G401 (cell line): ENCODE results near the gene PEX5L. TPM values are rescaled to one million over a fixed set of nuclear protein-coding genes. Genes with fewer than 3 reads are reported as not detected.

Source experiments
- DNase-seq: peaks from one replicate; pipeline ENCODE4 v3.0.0-alpha.2; 2015; ENCODE audit warnings: low spot score
- in situ Hi-C: cut with HindIII; loops from 2 replicates; pipeline ENCODE4 v1.10.0; 2016; ENCODE audit warnings: low sequenced_read_pairs, mixed read lengths
- total RNA-seq: library from RNA; depleted of rRNA; stranded (reverse); fragments of >200 nt; shearing (Covaris generic); gene quantifications from 2 replicates; pipeline ENCODE4 v1.2.3, GENCODE V29; 2014

PEX5L gene
- total RNA-seq, 1 experiment from 2014 or later: not detected

DNA sequence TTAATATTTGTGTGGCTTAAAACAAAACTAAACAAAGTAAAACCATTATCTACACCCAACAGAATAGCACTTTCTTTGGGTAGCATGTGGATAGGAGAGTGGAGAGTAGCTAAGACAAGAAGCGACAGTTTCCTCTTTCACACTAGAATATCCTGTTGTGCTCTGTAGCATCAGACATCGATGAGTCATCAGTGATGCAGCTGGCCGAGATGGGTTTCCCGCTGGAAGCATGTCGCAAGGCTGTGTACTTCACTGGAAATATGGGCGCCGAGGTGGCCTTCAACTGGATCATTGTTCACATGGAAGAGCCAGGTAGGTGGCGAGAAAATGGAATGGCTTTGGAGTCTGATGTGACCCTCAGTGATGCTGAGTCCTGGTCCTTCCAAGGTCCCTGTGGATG is 275.8 kb downstream of the PEX5L start:
- DNase-seq: no peak
- in situ Hi-C loops: no loop called here

DNA sequence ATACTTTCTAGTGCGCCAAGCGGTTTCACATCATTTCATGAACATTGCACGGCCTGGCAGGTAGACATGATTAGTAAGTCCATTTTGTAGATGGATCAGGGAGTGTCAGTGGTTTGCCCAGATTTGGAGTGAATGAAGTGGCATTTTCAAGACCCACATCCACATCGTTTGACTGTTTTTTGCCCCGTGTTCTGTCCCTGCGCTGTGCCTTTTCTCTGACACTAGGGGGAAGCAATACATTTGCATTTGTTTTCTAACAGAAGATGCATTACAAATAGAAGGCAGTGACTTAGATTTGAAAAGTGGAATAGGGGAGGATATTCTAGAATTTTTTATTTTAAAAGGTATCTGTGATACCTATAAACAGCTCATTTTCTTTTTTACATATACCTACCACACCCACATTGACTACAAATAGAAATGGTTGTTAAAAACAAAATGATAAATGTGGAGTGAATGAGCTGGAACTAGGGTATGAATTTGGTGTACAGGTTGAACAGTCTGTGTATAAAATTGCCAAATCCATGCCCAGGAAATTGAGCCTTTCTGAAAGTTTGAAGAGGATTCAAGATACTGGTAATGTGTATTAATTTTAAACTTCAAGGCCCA is 285.9 kb downstream of the PEX5L start:
- peak; percentile 16 for DNase-seq
- in situ Hi-C loops: no loop called here

DNA sequence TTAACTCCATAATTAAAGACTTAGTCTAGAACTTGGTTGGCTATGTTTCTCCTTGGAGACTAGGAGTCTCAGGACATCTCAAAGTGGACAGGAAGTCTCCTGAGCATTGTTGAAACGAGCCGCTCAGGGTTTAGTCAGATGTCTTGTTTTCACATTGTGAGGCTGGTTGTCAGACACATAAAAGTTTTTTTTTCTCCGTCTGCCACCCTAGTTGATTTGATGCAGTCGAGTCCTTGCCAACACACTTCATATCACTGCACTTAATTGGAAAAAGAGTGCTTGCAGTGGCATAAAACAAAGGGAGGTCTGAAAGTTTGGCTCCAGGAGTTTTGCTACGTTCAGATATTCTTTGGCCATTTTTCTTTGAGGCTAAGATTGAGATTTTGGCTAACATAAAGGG is 291.0 kb downstream of the PEX5L start:
- no peak for DNase-seq
- in situ Hi-C loops: no loop called here

DNA sequence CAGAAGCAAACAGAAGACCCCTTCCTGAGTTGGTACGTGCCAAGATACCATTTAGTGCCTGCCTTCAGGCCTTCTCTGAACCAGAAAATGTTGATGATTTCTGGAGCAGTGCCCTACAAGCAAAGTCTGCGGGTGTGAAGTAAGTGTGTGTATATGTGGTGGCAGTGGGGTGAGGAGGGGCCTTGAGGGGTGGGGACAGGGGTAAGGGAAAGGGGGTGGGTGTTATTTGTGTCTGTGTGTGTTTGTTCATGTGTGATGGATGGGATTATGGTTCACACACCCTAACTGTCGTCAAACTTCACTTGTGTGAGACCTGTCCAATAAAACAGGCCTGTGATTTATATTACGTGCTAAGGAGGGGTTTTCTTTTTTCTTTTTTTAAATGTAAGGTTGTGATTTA is 291.7 kb downstream of the PEX5L start:
- in situ Hi-C loops: no loop called here
- no peak for DNase-seq
